Caco-2 (cell line): Measurements from ENCODE around the gene EPHB3. TPM values are rescaled to one million over a fixed set of nuclear protein-coding genes. Genes with fewer than 3 reads are reported as not detected.

Experiments used
- BruUV-seq: library from RNA; stranded (reverse); fragments of 400-500 nt; replicated peaks from 2 replicates; lab custom pipeline; 2021; lab: Mats Ljungman, UMichigan
- CTCF ChIA-PET: fragments of 300-600 bp; sonication (Branson Sonifier 250); formaldehyde crosslinking; loops from one replicate; lab custom pipeline; 2022; ENCODE audit warnings: antibody characterized with exemption; lab: Charles Lee
- POLR2A ChIA-PET: fragments of 300-600 bp; sonication (Branson Sonifier 250); formaldehyde crosslinking; loops from one replicate; lab custom pipeline; 2022; ENCODE audit warnings: antibody characterized with exemption; lab: Charles Lee
- DNase-seq, 2 experiments: peaks; one replicate each; pipeline versions ENCODE4 v3.0.0 to v3.0.0-alpha.2; 2020 to 2022
- H3K27me3 ChIP-seq: replicated peaks from 2 replicates; pipeline ENCODE4 v1.6.0; 2011; ENCODE audit warnings: low read length; ENCODE audit not compliant: control insufficient read depth, insufficient read depth
- H3K36me3 ChIP-seq: 2 replicates; pipeline ENCODE4 v1.5.1; 2011; ENCODE audit warnings: low read length; ENCODE audit not compliant: control insufficient read depth, insufficient read depth
- H3K4me1 ChIP-seq: fragments of 250-450 bp; sonication (Bioruptor Pico); 2 replicates; pipeline ENCODE4 v1.5.1; 2020; ENCODE audit warnings: mild to moderate bottlenecking
- H3K4me3 ChIP-seq: 2 replicates; pipeline ENCODE4 v1.5.1; 2011; ENCODE audit warnings: low read depth, mild to moderate bottlenecking, control low read depth, low read length
- H3K9me3 ChIP-seq: fragments of 250-450 bp; sonication (Bioruptor Pico); 2 replicates; pipeline ENCODE4 v1.5.1; 2020; ENCODE audit warnings: mild to moderate bottlenecking, moderate library complexity
- H3K27ac Mint-ChIP-seq: one replicate; pipeline ENCODE4 v1.8.0; 2022; ENCODE audit warnings: mixed read lengths; ENCODE audit not compliant: unreplicated experiment
- H3K27me3 Mint-ChIP-seq: one replicate; pipeline ENCODE4 v1.8.0; 2022; ENCODE audit warnings: mixed read lengths; ENCODE audit not compliant: insufficient read depth, unreplicated experiment
- H3K36me3 Mint-ChIP-seq: one replicate; pipeline ENCODE4 v1.8.0; 2022; ENCODE audit warnings: mild to moderate bottlenecking, mixed read lengths; ENCODE audit not compliant: insufficient read depth, unreplicated experiment
- H3K4me1 Mint-ChIP-seq: one replicate; pipeline ENCODE4 v1.8.0; 2022; ENCODE audit warnings: low read depth, mixed read lengths; ENCODE audit not compliant: unreplicated experiment
- H3K4me3 Mint-ChIP-seq: one replicate; pipeline ENCODE4 v1.8.0; 2022; ENCODE audit warnings: mild to moderate bottlenecking, moderate library complexity, mixed read lengths; ENCODE audit not compliant: unreplicated experiment
- H3K9me3 Mint-ChIP-seq: one replicate; pipeline ENCODE4 v1.8.0; 2022; ENCODE audit warnings: mixed read lengths; ENCODE audit not compliant: unreplicated experiment
- CTCF ChIP-seq, 2 experiments: fragments of 200-600 bp in 1 of 2; IDR thresholded peaks; 1 replicate in 1 of 2; 2 replicates in 1 of 2; pipeline versions ENCODE4 v1.5.1 to v1.8.0; 2011 to 2022; ENCODE audit warnings: antibody characterized with exemption in 1 of 2, control low read depth in 1 of 2, inconsistent platforms in 1 of 2, low read depth in 1 of 2, low read length in 1 of 2, mild to moderate bottlenecking in 1 of 2, moderate library complexity in 1 of 2; ENCODE audit not compliant: insufficient read depth in 1 of 2, severe bottlenecking in 1 of 2, unreplicated experiment in 1 of 2
- intact Hi-C: fragments of 100-400 bp; cut with micrococcal nuclease; formaldehyde crosslinking; loops from one replicate; pipeline ENCODE4 v1.10.0; 2022; ENCODE audit not compliant: unreplicated experiment
- total RNA-seq: library from RNA; stranded (reverse); gene quantifications from 2 replicates; pipeline ENCODE4 v1.2.3, GENCODE V29; 2022

Gene EPHB3
- total RNA-seq, 1 experiment from 2014 or later = 5.6 TPM

- no peak overlapping the region for H3K27ac Mint-ChIP-seq
- POLR2A ChIA-PET = interaction anchor here (0.5 kb wide), 1 partner anchor 224 kb away, joined by 3 read pairs; no protein-coding TSS in a partner anchor
- no peaks in the 10 kb centered on the region for H3K4me1 Mint-ChIP-seq
- TF ChIP-seq CTCF (IDR thresholded peaks at IDR 0.05; ENCODE audit: insufficient read depth in 1 of 2, low read depth in 1 of 2, low read length in 1 of 2, severe bottlenecking in 1 of 2, unreplicated experiment in 1 of 2) = no peak
- no peaks in the 10 kb centered on the region; the same call in 1 of the 2 replicates for H3K27me3 ChIP-seq
- CTCF ChIA-PET = interaction anchor here (0.5 to 1.1 kb wide), 5 partner anchors 8 to 179 kb away, joined by 3 to 4 read pairs (median 3); no protein-coding TSS in a partner anchor
- H3K9me3 Mint-ChIP-seq = no peaks in the 10 kb centered on the region
- H3K36me3 ChIP-seq = no peaks in the 10 kb centered on the region
- intact Hi-C loops = no loop called here
- H3K4me1 ChIP-seq = no peaks in the 10 kb centered on the region
- H3K4me3 Mint-ChIP-seq = no peak overlapping the region
- no TSS peak for BruUV-seq
- H3K36me3 Mint-ChIP-seq = no peaks in the 10 kb centered on the region
- no peaks in the 10 kb centered on the region for H3K9me3 ChIP-seq
- peaks cover 16% of the 10 kb centered on the region for H3K27me3 Mint-ChIP-seq
- DNase-seq = no peak
- no peak overlapping the region for H3K4me3 ChIP-seq
Observed at GRCh38 chr3:184549796-184550577, 11.6 kb upstream of the EPHB3 start.

- no peaks in the 10 kb centered on the region for H3K9me3 ChIP-seq
- H3K27ac Mint-ChIP-seq = no peak overlapping the region
- CTCF ChIA-PET = interaction anchor here (1.4 kb wide), 1 partner anchor 10 kb away, joined by 7 read pairs; the partner anchor contains the start of gene EPHB3
- no peaks in the 10 kb centered on the region for H3K9me3 Mint-ChIP-seq
- DNase-seq = no peak
- TF ChIP-seq CTCF (IDR thresholded peaks at IDR 0.05; ENCODE audit: insufficient read depth in 1 of 2, low read depth in 1 of 2, low read length in 1 of 2, severe bottlenecking in 1 of 2, unreplicated experiment in 1 of 2) = no peak
- no peaks in the 10 kb centered on the region; the same call in 1 of the 2 replicates for H3K27me3 ChIP-seq
- intact Hi-C loops = no loop called here
- H3K36me3 Mint-ChIP-seq = no peaks in the 10 kb centered on the region
- POLR2A ChIA-PET = no interaction called here
- H3K4me3 Mint-ChIP-seq = no peak overlapping the region
- no peaks in the 10 kb centered on the region for H3K4me1 Mint-ChIP-seq
- no TSS peak for BruUV-seq
- peaks cover 12% of the 10 kb centered on the region for H3K27me3 Mint-ChIP-seq
- no peaks in the 10 kb centered on the region for H3K36me3 ChIP-seq
- H3K4me3 ChIP-seq = no peak overlapping the region
- H3K4me1 ChIP-seq = no peaks in the 10 kb centered on the region
Observed at GRCh38 chr3:184551103-184551502, 10.5 kb upstream of the EPHB3 start.

GRCh38 chr3:184551614-184552256 is 9.8 kb upstream of the EPHB3 start:
- TF ChIP-seq CTCF (IDR thresholded peaks at IDR 0.05; ENCODE audit: insufficient read depth in 1 of 2, low read depth in 1 of 2, low read length in 1 of 2, severe bottlenecking in 1 of 2, unreplicated experiment in 1 of 2) = no peak
- CTCF ChIA-PET = interaction anchor here (1.4 kb wide), 1 partner anchor 9 kb away, joined by 7 read pairs; the partner anchor contains the start of gene EPHB3
- Mint-ChIP-seq H3K27me3 (peaks cover 10% of the 10 kb centered on the region), H3K9me3 (no peaks in the 10 kb centered on the region), H3K4me3 (no peak overlapping the region), H3K27ac (no peak overlapping the region), H3K36me3 (no peaks in the 10 kb centered on the region), H3K4me1 (no peaks in the 10 kb centered on the region)
- BruUV-seq = no TSS peak
- POLR2A ChIA-PET = no interaction called here
- no peaks in the 10 kb centered on the region for H3K36me3 ChIP-seq
- H3K4me3 ChIP-seq = no peak overlapping the region
- intact Hi-C loops = no loop called here
- no peaks in the 10 kb centered on the region for H3K4me1 ChIP-seq
- DNase-seq = no peak
- H3K27me3 ChIP-seq = no peaks in the 10 kb centered on the region; the same call in 1 of the 2 replicates
- H3K9me3 ChIP-seq = no peaks in the 10 kb centered on the region
